HG03460 (cell line): Measurements from ENCODE around the gene ANKRD55.
"Not testable (repeated sequence)": the region's sequence is repeated elsewhere in the genome, so short reads cannot be mapped to it uniquely, and the experiment has no call there.

ENCODE experiments used
- ATAC-seq: cut with Tn5 transposase; IDR thresholded peaks from one replicate; pipeline ENCODE4 v1.9.1; 2021; ENCODE audit not compliant: unreplicated experiment

ANKRD55 gene

DNA sequence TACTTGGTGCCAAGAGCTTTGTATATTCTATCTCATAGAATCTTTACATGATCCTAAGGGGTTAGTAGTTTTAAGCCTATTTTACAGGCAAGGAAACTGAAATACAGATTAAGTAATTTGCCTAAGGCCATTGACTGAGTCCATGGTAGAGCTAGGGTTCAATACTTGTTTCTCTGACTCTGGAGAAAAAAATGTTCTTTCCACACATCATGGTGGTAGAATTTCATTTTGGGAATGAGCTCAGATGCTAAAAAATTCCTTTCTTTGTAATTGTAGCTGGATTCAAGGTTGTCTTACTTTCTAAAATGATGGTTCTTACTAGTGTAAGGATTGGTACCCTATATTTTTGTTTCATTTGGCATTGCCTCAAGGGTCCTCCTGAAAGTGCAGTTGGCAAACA lies 86.0 kb downstream of the ANKRD55 start:
- ATAC-seq, result no peak

- no peak for ATAC-seq
Measured at GRCh38 chr5:56146674-56147073, 86.5 kb downstream of the ANKRD55 start.

GRCh38 chr5:56145511-56145910 lies 87.6 kb downstream of the ANKRD55 start:
- no peak for ATAC-seq

GRCh38 chr5:56145106-56145505 lies 88.0 kb downstream of the ANKRD55 start:
- ATAC-seq, result no peak

- ATAC-seq, result no peak
Measured at GRCh38 chr5:56144211-56144610, 88.9 kb downstream of the ANKRD55 start.

GRCh38 chr5:56143373-56143714 lies 89.8 kb downstream of the ANKRD55 start:
- no peak for ATAC-seq

DNA sequence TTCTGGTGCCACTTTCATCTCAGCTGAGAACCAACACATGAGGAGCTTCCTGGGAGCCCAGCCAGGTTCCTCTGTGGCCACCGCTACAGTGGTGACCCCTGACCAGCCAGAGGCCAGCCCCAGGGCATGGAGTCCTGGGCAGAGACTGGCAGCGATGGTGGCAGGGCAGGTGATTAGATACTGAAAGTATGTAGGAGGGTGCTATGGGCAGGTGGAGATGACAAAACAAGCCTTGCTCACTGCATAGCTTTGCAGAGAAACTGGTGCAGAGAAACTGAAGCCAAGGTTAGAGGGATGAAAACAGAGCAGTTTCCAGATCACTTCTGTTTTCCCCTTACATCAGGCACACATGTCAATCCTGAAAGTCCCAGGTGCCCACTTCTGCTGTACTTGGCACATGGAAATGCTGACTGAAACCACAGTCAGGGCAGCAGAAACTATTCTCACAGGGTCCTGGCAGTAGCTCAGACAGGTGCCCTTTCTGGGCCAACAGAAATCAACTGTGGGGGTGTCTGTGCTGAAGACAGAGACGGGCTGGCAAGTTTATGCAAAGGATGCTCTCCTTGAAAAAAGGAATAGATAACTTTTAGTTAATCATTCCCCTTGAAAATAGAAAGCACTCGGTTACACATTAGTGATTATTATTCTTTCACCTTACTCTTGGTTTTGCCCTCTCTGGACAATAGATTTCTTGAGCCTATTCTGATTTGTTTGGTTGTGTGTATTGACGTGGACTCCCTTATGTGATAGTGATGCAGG lies 90.3 kb downstream of the ANKRD55 start:
- ATAC-seq, result peak; percentile 86

- ATAC-seq, result no peak
Measured at GRCh38 chr5:56142233-56142613, 90.9 kb downstream of the ANKRD55 start.

GRCh38 chr5:56140073-56140472 lies 93.1 kb downstream of the ANKRD55 start:
- ATAC-seq, result no peak

- ATAC-seq, result no peak
Measured at GRCh38 chr5:56130664-56131063, 102.5 kb downstream of the ANKRD55 start.

DNA sequence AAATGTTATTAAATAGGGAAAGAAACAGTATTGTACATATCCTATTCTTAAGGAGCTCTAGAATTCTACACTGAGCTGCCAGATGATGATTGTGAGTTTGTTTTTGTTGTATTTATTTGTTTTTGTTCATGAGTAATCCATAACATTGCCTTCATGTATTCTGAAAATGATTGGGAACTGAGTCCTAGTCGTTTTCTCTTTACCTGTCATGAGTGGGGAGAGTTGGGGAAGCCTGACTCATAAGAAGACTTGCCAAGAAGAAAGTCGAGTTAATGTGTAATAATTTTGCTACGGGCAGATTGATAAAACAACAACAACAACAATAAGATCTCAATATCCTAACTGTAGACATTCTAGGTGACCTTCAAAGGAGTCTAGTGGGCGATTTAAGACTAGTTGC lies 103.8 kb downstream of the ANKRD55 start:
- ATAC-seq, result no peak

GRCh38 chr5:56128113-56128512 lies 105.0 kb downstream of the ANKRD55 start:
- no peak for ATAC-seq

GRCh38 chr5:56126487-56127179 lies 106.5 kb downstream of the ANKRD55 start:
- no peak for ATAC-seq

DNA sequence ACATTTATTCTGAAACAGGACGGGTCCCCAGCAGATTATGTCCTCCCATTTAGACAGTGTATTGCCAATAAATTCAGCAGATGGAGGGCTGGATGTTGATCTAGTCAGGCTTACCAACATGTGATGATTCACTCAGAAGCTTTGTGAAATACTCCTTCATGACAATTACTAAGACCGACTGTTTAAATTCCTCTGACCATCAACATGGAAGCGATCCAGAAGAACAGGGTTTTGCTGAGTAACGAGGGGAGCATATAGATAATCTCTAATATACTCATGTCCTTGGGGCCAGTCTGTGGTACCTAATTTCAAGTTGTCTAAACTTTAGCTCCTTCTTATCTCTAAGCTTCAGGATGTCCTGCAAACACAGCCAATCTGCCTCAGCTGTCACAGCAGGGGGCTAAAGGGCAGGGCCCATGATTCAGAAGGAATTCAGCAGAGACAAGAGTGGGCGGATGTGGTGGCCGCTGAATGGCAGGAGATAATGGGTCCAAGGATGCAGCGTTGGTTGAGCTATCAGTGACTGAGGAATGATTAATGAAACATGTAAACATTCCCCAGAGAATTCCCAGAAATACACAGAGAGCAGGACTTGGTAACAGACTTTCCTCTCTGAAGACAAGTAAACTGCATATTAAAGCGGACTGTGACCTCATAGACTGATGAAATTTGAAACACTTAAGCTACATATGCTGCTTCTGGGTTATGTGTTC lies 109.4 kb downstream of the ANKRD55 start:
- no peak for ATAC-seq

DNA sequence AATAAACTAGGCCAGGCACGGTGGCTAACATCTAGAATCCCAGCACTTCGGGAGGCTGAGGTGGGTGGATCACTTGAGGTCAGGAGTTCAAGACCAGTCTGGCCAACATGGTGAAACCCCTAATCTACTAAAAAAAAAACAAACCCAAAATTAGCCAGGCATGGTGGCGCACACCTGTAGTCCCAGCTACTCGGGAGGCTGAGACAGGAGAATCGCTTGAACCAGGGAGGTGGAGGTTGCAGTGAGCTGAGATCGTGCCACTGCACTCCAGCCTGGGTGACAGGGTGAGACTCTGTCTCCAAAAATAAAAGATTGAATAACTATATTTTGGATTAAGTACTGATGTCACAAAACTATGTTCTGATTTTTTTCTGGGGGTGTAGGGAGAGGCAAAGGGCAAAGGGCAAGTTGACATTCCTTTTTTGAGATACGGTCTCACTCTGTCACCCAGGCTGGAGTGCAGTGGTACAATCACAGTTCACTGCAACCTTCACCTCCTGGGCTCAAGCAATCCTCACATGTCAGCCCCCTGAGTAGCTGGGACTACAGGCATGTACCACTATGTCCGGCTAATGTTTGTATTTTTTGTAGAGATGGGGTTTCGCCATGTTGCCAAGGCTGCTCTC lies 110.7 kb downstream of the ANKRD55 start:
- not testable (repeated sequence) for ATAC-seq

DNA sequence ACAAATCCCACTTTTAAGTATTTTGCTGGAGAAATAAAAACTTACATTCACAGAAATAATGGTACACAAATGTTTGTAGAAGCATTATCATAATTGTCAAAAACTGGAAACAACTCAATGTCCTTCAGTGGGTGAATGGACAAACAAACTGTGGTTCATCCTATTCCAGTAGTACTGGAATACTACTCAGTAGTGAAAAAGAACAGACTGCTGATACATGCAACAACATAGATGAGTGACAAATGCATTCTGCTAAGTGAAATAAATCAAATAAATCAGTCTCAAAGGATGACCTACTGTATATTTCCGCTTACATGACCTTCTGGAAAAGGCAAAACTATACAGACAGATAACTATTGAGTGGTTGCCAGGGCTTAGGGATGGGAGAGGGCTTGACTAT lies 114.1 kb downstream of the ANKRD55 start:
- no peak for ATAC-seq

- ATAC-seq, result no peak
Measured at GRCh38 chr5:56116599-56117141, 116.5 kb downstream of the ANKRD55 start.

DNA sequence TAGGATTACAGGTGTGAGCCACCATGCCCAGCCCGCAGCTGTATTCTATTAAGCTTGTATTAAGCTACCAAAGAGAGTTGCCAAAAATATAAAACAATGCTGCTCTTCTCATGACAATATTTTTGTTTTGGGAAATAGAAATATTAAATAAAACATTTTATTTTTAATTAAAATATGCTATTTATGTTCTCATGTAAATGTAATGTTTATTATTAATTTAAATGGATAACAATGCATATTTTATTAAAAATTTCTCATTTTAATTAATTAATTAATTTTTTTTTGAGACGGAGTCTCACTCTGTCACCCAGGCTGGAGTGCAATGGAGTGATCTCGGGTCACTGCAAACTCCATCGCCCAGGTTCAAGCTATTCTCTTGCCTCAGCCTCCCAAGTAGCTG lies 117.5 kb downstream of the ANKRD55 start:
- no peak for ATAC-seq

DNA sequence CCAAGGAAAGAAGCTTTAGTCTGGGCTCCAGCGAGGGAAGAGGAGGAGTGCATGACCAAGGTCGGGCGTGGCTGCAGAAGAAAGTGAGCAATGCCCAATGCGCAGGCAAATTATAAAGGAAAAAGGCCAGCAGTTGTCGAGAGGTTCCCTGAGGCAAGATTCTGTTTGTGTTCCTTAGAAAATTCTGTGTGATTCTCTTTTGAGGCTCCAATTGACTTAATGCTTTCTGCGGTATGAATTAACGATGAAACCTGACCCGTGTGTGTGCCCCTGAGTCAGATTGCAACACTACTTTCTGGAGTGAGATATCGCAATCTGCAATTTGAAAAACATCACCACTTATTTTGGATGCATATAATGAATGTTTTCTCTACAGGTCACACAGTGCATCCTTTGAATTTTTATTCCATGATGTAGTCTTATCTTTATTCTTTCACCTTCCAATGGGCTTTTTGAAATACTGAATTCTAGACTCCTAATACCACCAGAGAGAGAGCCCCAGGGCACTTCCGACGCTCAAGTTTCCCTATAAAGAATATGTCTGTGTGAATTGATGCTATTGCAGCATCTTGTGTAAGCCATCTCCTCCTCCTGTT lies 120.5 kb downstream of the ANKRD55 start:
- no peak for ATAC-seq

DNA sequence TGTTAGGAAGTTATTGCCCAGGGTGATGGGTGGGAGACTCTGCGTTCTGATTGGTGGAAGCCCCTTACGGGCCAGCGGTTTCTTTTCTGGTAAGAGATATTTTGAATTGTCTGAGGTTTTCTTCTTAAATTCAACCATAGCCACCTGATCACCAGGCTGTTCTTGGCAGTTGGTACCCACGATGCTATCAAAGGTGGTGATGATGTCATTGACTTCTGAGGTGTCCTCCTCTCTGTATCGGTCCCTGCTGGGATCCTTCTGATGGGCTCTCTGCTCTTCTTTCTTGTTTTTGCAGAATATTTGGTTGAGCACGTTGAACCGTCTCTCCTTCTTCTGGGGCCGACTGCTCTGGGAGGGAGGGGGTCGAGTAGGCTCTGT lies 121.7 kb downstream of the ANKRD55 start:
- ATAC-seq, result no peak
